Activated CD8-positive, alpha-beta memory T cell treated with anti-CD3 and anti-CD28 coated beads, Interleukin-2, amount 50 U/mL, for 48 hours (primary cell): ENCODE data around the gene CASZ1.

Experiments used
- DNase-seq: peaks from one replicate; pipeline ENCODE4 v3.0.0-alpha.2; 2020

The CASZ1 gene

DNA sequence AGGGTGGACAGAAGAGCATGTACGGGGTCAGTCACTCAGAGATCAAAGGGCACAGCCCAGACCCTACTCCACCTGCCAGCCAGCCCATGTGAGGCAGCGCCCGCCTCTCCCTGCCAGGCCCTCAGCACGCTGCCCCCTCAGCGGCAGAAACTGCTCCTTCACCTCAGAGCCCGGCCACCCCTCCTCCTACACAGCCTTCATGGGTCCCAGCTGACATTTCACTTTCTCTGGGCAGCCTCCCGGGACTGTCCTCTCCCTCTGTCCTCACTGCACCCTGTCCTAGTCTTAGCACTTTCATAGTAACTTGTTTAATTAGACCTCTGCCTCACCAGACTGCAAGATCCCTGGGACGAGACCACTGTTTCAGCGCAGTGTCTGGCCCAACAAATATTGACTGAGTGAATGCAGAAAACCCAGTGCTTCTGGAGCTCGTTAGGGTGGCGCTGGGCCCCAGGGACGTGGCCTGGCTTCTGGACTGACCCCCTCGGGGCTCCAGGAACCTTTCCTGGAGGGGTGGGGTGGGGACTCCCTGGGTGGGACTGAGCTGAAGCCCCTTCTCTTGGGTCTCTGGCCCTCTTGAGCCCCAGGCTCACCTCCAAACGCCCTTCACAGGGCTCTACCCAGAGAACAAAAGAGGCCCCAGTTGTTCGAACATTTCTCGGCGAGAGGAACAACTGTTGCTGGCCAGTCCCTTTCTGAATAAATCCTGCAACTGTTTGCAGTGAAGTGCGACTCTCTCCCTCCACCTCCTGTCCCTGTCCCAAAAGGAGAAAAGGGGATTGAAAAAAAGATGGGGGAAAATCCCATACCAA is 114.9 kb downstream of the CASZ1 start:
- no peak for DNase-seq

DNA sequence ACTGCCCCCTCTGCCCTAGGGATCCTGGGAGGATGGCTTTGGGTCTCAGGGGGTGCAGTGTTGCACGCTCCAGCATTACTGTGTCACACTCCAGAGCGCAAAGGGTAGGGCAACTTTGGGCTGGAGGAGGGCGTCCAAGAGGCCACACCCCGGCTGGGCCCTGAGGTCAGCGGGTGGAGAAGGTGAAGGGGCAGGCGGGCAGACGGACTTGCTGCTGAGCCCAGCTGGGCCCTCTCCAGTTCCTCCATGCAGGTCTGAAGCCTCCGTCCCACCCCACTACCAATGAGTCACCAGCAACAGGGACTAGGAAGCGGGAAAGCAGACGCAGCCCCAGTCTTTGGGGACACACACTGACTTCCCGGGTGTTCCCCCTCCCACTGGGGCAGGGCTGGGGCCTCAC is 116.0 kb downstream of the CASZ1 start:
- DNase-seq: no peak

DNA sequence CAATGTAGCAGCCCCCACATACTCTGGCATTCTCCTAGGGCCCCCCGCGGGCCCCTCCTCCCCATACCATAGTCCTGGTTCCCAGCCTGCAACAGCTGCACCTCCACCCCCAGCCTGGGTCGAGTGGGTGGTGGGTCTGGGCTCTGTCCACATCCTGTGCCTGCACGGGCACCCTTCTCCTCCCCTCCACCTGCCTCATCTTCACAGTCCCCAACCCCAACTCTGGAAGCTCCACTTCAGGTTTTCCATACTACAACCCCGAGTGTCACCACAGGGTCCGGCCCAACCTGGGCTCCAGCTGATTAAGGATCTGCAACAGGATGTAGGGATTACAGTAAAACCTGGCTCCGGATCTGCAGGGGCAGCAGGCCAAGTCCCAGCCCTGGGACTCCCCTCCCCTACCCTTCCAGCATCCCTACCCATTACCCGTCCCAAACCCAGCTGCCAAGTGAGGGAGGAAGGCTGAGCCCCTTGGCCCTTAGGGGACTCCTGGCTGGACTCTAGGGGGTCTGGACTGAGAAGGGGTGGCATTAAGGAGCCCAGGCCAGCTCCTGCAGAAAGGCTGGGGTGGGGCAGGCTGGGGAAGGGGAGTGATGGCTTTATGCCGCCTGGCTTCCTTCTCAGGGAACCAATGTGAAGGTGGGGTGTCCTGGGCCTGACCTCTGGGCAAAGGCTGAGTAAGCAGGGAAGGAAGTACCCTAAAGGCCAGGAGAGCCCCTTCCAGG is 116.8 kb downstream of the CASZ1 start:
- DNase-seq: no peak

DNA sequence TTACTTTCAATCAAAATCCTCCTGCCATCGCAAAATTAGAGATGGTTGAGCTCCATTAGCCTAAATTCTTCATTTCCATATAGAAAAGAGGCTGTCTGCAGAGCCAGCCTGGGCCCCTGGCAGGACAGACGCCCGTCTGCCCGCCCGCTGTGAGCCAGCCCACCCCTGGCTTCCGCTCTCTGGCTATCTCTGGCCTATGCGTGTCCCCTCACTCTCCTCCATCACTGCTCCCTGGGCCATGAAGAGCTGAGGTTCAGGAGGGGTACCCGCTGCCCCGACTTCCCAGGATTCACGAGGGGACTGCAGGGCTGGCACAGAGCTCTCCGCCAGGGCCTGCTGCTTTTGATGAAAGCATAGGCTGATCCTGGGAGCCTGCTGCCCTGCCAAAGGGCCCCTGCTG is 117.6 kb downstream of the CASZ1 start:
- DNase-seq: no peak

DNA sequence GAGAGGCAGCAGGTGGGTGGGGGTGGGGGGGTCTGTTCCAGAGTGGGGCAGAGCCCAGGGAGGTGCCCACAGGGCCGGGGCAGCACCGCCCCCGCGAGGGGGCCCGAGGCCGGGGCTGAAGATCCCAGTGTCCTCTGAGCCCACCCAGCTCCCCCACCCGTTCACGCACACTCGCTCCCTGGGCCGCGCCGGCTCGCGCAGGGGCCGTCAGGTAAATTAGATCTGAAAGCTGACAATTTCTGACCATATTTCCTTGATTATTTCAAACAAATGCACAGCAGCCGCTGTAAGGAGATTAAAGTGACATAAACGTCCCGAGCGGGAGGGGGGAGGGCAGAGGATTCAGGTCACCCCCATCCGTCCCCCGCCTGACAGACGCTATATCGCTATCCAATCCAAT is 118.0 kb downstream of the CASZ1 start:
- no peak for DNase-seq

DNA sequence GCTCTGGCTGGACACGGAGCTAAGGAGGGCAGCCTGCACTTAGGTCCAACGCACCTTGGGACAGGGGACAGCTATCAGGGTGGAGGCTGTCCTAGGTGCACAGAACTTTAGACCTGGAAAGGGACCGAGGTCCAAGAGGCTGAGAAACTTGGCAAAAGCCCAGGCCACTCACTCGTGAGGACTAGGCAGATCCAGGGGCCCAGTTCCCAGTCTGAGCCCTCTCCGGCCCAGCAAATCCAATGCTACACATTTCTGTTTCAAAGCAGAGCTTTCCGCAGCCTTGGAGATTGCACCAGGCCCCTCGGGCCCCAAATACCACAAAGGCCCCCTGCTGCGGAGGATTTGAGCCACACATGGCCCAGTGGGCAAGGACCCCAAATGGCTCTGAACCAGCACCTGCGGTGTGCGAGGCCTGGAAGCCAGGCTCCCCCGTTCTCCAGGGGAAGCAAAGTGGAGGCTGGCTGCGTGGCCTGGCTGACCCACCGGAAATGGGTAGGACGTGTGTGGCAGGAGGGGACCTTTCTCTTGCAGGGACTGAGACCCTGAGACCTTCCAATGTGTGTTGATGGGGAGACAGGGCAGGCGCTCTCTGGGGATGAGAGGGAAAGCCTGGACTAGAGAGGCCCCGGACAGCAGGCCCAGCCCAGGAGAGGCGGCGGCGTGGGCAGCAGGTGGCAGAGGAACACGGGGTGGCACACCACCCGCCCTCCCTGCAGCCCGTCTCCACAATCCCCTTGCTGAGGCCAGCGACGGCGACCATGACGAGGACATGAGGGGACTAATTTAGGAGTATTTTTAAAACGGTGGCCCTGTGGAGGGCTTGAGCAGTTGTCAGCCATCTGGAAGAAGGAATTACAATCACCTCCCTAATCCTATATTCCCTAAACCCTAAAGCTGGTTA is 118.7 kb downstream of the CASZ1 start:
- no peak for DNase-seq

DNA sequence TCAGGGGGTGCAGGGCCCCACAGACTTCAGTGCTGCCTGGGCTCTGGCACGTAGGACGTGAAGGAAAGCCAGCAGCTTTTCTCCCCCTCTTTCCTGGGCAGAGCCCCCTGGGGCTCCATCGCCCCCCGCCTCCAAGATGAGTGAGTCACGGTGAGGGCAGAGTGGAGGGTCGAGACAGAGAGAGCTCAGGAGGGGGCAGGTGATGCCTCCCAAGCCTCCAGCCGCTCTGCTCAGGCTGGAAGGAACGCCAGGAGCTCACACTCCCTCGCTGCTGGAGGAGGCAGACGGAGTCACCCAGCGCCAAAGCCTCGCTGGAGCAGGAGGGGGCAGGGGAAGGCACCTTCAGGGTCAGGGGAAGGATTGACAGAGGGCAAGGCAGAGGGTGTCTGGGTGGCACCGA is 119.5 kb downstream of the CASZ1 start:
- no peak for DNase-seq

DNA sequence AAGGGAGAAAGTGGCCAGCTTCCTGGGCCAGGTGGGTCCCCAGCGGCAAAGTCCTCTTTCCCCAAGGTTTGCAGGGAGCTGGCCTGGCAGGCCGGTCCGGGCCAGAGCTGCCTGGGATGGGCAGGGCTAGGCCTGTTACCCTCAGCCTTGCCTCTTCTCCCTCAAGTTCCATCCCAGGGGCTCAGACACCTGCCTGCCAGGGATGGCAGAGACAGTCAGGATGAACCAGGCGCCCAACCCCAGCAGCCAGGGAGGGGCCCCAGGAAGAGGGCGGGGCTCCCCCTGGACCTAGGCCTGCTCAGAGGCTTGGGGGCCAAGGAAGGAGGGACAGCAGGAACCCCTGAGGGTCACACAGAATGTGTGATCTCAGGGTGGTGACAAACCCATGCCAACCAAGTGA is 120.6 kb downstream of the CASZ1 start:
- DNase-seq: no peak

DNA sequence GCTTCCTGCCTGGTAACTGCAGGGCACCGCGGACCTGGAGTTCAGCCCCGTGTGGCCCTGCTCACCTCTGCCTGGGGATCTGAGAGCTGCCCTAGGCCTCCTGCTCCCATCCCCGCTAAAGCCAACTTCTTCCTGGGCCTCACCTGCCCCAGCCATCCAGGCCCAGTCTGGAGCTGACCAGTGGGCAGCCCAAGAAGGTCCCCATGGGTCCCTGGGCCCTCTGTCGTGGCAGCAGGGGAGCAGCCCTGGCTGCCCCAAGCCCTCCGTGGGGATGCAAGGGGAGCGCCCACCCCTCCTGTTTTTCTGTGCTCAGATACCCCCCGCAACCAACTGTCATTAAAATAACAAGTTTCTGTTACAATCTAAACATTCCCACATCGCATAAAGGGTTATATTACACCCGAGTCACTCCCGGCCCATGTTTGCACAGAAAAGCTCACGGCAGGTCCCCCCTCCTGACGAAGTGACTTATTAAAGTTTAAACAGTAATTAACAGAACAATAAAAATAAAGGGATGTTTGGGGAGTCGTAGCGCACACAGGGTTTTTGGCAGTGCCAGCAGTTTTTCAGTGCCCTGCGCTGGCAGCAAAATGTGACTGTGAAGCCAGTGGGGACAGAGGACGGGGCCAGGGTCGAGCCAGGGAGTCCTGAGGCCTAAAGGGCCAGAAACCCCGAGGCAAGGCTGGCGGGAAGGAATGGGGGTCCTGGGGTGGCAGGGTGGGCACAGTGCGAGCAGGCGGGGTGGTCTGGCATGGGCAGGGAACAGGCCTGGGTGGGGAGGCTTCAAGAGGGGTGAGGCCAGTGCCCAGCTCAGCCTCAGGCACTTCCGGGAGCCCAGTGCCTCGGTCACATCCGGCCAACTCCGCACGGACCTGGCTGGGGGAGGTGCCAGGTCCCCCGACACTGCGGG is 121.5 kb downstream of the CASZ1 start:
- DNase-seq: no peak

DNA sequence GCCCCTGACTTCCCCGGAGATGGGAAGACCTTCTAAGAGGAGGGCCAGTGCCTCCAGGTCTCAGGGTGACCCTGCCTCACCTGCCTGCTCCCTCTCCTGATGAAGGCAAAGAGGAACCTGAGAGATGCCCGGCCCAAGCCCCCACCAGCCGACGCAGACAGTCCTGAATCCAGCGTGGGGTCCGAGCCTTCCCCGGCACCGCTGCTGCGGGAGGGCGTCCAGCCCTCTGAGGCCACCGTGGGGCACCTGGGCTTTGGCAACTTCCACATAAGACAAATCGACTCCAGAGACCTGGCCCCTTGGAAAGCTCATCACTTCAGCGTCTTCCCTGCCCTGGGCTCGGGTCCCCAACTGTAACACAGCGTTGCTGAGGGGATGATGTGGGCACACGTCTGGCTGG is 122.2 kb downstream of the CASZ1 start:
- DNase-seq: no peak

DNA sequence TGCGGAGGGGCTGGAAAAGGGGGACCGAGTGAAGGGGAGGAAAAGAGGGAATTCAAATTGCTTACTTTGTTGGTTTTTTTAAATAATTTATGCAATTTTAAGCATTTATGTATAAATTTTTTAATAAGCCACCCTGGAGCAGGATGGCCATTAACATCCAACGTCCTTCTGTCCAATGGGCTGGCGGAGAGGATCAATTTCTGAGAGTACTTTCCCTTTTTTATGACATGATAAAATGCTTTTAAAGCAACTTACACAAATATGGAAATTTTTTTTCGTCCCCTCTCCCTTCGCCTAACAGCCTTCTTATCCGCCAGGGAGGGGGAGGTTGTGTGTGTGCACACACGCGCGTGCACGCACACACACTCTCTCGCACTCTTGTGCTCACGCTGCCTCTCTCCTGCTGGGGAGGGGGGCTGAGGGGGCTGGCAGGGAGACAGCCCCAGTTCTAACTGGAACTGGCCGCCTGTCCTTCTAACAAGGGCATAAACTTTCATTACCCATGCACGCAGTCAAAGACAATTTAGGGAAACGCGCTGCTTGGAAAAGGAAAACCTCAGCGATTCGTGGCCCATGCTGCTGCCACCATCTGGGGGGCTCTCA is 123.2 kb downstream of the CASZ1 start:
- DNase-seq: no peak

DNA sequence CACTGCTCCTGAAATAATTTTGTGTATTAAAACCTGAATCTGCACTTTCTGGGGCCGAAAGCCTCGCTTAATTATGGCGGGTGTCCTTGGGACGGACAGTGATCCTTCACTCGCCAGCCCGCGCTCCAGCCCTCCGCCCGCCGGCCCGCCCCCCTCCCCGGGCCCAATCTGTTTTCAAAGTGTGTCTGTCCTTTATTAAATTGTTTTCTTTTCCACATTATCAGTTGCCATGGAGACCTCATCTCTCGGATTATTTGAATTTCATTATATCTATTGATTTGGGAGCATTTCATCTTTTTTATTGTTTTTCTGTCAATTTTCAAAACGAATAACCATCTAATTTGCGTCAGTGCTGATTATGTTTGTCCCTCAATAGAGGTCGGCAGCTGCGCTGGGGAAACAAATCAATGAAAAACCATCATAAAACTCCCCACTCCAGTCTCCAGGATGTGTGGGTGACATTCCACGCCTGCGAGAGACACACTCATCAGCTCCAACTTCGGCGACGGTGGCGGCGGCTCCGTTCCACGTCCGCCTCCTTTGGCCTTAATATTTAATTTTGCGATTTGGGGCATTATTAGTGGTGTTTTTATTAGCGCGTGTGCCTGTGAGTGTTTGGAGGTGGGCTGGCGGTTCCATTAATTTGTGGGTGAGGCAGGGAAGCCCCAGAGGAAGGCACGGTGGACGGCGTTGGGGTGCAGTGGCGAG is 123.9 kb downstream of the CASZ1 start:
- DNase-seq: no peak

DNA sequence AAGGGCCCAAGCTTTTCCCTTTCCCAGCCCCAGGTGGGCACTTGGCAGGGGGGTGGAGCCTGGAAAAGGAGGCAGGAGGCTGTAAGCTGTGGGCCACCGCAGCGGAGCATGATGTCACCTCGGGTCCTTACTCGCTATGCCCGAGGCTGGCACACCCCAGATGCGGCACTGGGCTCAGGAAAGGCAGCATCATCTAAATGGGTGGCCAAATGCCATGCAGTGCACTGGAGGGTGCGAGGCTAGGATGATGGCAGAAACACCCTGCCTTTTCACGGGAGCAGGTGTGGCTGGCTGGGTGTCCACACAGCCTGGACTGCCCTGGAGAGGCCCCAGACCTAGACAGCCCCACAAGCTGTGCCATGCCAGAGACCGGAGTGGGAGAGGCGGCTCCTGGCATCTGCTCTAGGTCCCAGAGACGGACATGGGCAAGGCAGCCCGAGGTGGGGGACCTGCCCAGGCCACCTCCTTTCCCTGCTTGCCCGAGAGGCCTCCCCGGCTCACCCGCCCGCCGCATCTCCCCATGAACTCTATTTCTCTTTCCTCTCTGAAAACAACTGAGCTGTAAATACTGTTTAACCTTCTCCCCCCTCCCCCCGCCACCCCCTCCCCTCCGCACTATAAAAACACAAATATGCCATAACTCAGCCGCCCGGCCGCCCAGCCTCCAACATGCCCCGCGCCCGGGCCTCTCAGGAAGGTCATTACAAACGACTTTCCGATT is 124.7 kb downstream of the CASZ1 start:
- no peak for DNase-seq

DNA sequence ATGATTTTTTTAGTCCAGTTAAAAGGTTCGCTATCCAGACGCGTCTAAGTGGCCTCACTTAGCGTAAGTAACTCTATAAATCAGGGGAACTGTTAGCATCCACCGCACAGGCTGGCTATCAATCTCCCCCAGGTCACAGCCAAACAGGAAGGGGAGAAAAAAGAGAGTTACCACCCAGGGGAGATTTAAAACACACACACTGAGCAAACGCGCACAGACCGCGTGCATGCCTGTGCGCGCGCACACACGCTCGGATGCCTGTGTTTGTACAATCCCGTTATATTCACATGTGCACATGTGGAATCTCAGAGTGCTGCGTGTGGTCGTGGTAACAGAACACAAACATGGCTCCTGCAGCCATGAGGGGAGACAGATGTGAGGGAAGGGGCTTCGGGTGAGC is 125.4 kb downstream of the CASZ1 start:
- no peak for DNase-seq

DNA sequence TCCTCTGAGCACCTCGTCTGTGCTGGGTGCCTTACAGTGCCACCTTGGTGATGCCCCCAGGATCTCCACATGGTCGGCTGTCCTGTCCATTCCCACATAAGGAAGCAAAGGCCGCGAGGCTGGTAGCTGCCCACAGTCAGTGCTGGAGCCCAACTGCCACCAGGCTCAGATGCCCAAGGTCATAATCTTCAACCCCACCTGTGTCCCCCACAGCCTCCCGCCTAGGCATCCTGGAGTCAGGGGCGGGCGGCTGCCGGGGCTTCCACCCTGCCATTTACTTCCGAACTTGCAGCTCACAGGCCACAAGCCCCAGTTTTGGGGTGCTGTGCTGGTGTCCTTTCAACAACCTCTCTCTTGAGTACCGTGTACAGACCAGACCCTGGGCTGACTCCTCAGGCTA is 126.3 kb downstream of the CASZ1 start:
- no peak for DNase-seq

DNA sequence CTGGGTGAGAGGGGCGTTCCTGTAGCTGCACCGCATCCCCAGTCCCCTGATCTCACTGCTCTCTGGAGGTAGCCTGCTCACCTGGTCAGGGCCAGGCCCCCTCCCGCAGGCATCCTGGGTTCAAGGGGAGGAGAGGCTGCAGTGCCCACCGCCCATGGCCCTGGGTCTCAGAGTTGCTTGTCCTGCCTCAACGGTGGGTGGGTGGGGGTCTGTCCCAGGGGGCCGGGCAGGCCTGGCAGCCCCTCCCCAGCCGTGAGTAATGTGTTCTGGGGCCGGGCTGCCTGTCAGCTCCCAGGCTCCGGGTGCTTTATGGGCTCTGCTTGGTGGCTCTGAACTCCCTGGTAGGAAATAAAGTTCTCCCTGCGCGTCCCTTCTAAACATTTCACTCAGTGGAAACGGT is 126.9 kb downstream of the CASZ1 start:
- DNase-seq: no peak

DNA sequence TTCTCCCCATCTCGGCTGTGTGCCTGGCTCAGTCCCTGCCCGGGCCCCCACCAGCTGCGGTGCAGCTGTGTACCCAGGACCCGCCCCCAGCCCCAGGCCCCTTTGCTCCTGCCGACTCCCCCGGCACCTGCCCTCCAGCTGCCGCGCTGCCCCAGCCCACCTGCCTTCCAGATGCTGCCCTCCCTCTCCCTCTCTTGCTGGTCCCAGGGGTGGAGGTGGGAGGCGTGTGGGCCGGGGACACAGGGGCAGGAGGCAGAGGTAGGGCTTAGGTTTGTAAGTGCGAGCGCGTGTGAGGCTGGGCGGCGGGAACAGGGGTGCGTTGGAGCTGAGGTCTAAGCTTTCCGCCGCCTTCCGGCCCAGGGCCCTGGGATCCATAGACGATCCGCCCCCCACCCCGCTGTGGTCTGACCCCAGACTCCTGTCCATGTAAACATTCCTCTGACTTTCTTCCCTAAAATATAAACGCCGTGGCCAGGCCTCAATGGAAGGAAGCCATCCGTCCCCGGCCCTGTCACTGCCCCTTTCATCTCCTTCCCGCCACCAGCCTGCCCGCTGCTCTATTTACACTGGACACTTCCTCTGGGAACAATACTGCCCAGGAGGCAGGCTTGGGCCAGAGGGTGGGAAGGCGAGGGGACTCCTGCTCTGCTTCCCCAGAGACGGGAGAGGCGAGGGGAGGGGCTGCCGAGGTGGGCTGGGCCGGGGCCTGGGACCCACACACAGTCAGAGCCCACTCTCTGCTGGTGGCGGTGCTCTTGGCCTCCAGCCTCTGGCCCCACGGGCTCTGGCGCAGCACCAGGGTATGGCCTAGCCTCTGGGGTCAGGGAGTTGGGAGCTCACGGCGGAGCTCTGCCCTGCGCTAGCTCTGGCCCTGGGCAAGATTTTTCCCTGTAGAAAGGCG is 128.3 kb downstream of the CASZ1 start:
- DNase-seq: no peak

DNA sequence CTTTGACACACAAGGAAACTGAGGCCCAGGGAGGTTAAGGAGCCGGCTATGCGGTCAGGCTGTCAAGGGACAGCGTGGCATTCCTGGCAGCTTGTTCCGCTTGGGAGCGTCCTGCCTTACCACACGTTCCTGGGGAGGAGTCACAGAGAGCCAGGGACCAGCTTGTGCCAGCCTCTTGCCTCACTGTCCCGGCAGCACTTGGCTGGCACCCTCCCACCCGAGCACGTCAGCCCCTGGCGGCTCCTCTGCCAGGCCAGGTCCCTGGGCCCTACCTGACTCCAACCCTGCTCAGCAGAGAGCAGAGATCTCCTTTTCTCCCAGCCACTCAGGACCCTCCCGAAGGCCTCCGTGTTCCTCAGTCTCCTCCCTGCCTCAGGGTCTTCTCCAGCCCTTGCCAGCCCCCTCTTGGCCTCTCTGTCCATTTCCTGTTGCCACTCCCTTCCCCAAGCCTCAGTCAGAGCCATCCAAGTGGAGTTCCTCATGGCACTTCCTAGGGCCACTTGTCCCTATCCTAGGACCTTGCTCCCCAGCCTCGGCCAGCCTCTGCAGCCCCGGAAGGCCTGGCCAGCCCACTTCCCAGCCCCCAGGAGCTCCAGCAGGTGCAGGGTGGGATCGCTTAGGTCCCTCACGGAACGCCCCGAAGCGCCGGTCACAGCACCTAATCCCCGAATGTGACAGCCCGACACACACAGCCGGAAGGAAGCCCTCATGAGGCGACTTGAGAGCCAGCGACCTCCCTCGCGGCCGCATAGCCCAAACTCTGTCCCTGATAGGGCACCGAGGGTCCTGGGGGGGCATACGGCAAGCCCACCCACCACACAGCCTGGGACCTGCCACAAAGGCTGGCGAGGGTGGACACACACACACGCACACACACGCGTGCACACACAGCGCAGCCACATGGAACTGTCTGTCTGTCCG is 130.3 kb downstream of the CASZ1 start:
- DNase-seq: no peak
